CD4-positive, alpha-beta T cell treated with Interleukin-6 for 4 hours (primary cell): ENCODE results near the gene PHLPP1.

ENCODE experiments used
- DNase-seq: peaks from one replicate; pipeline ENCODE4 v3.0.0-alpha.2; 2020; ENCODE audit warnings: mixed read lengths

The PHLPP1 gene

GRCh38 chr18:62812242-62812641 lies 96.9 kb downstream of the PHLPP1 start:
- DNase-seq = no peak

GRCh38 chr18:62812876-62813275 lies 97.5 kb downstream of the PHLPP1 start:
- DNase-seq = no peak

DNA sequence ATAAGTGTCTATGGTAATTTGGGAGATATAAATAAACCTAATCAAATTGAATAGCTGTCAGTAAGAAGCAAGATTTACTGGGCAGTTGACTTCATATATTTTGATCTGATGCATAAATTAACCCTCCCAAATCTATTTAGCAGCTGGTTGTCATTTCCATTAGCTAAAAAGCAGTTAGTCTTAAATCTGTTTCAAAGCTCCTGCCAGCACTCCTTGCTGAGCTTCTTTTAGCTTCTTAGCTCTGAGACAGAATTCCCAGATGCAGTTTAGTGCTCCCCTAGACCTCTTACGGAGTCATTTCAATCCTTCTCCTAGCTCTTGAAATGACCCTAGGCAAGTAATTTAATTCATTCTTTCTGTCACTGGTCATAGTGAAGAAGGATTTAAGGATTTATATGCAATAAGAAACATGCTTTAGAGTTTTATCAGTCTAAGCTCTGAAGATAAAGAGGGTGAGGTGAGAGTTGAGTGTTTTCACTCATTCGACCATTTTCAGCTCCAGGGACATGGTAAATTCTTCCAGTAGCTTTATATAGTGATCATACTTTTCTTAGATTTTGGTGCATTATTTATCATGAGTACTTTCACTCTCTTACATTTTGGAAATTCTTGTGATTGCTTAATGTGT lies 98.9 kb downstream of the PHLPP1 start:
- no peak for DNase-seq

DNA sequence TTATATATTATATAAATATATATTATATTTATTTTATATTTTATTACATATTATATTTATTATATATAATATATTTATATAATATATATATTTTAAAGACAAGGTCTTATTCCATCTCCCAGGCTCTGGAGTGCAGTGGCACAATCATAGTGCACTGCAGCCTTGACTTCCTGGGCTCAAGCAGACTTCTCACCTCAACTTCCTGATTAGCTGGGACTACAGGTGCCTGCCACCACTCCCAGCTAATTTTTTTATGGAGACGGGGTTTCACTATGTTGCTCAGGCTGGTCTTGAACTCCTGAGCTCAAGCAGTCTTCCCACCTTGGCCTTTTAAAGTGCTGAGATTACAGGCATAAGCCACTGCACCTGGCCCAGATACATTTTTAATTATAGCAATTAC lies 110.0 kb downstream of the PHLPP1 start:
- no peak for DNase-seq

DNA sequence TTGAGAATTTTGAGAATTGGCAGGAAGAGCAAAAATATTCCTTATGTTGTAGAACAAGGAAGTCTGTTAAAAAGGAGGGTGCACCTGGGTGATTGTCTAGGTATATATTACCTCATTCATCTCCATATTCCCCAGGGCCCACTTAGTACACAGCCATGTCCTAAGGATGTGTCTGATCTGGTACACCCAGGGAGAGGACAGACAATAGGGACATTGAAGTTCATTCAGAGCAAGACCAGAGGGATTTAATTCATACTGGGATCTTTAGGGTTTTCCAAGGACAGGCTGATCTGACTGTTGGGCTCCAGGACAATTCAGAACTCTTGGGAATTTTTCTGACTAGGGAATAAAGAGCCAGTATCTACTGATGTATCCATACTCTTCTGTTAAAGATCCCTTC lies 112.1 kb downstream of the PHLPP1 start:
- DNase-seq = no peak

GRCh38 chr18:62828091-62828640 lies 112.8 kb downstream of the PHLPP1 start:
- no peak for DNase-seq

DNA sequence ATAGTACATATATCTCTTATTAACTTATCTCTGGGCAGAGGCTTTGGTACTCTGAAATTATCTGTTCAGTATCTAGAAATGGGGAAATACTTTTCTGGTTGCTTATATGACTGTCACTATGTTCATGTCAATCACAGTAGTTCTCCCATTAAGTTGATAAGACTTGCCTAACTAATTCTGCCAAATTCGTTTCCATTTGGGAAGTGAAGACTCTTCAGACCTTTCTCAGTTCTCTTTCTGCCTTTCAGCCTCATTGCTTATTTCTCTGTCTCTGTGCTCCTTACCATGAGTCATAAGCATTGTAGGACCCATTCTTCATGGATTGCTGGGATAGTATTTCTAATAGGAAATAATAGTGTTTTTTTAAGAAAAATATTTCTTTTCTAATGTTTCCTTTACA lies 113.5 kb downstream of the PHLPP1 start:
- DNase-seq = no peak

DNA sequence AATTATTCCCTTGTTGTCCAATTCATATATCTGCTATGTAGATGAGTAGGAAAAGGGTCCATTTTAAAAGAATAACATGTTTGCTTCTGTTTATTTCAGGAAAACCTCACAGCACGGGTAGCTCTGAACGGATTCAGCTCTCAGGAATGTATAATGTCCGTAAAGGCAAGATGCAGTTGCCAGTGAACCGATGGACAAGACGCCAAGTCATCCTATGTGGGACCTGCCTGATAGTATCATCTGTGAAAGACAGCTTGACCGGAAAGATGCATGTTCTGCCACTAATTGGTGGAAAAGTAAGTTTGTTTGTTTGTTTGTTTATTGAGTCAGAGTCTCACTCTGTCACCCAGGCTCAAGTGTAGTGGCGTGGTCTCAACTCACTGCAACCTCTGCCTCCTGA lies 114.6 kb downstream of the PHLPP1 start:
- DNase-seq = no peak

DNA sequence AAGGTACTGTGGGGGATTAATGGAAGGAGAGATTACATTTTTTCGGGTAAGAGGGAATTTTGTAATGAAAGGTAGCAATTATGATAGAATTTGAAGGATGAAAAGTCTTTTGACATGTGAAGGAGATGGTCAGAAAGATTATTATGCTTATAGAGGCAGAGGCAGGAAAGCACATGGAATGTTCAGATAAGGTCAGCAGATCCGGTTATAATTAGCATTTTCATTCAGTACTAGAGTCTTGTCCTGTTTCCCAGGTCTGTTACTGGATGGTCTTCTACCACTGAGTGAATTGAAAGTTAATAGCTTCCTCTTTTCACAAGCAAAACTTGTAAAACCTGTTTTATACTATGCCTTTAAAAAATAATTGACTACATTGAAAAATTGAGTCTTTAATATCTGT lies 116.9 kb downstream of the PHLPP1 start:
- no peak for DNase-seq

DNA sequence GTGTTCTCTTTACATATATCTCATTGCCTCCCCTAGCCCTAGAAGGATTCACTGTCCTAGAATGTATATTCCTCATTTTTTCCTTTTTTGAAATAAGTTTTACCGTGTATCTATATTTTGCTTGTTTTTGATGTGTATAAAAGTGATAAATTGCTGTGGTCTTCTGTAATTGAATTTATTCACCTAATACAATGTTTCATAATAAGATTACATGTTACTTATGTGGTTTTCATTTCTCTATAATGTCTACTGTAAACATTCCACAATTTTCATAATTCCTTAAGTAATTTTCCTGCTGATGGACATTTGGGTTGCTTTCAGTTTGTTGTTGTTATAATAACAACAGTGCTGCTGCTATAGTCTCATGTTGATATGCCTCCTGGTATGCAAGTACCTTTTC lies 118.2 kb downstream of the PHLPP1 start:
- DNase-seq = no peak

GRCh38 chr18:62834715-62835114 lies 119.4 kb downstream of the PHLPP1 start:
- DNase-seq = no peak

GRCh38 chr18:62837011-62837410 lies 121.7 kb downstream of the PHLPP1 start:
- no peak for DNase-seq

DNA sequence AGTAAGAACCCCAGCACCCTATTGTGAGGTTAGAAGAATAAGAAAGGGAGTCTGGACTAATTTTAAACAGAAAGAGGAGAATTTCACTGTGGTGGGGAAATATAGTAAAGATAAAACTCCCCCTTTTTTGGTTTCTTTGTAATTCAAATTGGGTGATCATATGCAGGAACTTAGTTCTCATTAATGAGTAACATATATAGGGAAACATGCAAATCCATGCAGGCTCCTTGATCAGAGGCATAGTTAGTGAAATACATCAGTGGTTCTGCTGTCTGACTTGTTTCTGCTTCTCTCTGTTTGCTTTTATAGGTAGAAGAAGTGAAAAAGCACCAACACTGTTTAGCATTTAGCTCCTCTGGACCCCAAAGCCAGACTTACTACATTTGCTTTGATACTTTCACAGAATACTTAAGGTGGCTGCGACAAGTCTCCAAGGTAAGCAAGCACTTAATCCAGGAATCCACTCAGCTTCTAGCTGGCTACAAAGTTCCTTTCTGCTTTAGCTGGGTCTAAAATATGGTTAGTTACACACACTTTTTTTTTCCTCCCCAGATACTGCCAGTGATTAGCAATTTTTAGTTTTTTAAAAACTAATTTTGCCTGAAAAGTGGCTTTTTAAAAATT lies 123.2 kb downstream of the PHLPP1 start:
- no peak for DNase-seq

GRCh38 chr18:62839874-62840713 lies 124.8 kb downstream of the PHLPP1 start:
- DNase-seq = no peak

DNA sequence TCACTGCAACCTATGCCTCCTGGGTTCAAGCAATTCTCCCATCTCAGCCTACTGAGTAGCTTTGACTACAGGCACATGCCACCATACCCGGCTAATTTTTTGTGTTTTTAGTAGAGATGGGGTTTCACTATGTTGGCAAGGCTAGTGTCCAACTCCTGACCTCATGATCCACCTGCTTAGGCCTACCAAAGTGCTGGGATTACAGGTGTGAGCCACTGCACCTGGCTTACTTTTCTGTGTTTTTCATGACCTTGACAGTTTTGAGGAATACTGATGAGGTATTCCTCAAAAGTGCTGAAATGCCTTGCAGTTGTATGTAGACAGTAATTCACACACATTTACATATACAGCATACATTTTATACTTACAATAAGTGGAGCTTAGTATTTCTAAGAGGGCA lies 126.1 kb downstream of the PHLPP1 start:
- no peak for DNase-seq

DNA sequence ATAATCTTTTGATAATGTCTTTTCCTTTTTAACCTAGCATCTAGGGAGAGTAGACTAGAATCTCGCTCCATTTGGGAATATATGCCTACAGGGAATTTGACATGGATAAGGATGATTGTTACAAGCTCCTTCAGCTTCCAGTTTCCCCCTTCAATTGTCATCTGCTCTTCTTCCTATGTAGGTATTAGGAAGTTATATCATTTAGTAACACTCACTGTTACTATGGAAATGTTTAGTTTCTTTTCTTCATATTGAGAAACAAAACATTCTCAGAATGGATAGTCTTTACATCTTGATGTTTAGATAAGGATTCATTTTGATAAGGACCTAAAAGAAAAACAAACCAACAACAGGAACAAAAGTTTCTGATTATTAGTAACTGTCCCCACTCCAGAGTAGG lies 127.6 kb downstream of the PHLPP1 start:
- no peak for DNase-seq

DNA sequence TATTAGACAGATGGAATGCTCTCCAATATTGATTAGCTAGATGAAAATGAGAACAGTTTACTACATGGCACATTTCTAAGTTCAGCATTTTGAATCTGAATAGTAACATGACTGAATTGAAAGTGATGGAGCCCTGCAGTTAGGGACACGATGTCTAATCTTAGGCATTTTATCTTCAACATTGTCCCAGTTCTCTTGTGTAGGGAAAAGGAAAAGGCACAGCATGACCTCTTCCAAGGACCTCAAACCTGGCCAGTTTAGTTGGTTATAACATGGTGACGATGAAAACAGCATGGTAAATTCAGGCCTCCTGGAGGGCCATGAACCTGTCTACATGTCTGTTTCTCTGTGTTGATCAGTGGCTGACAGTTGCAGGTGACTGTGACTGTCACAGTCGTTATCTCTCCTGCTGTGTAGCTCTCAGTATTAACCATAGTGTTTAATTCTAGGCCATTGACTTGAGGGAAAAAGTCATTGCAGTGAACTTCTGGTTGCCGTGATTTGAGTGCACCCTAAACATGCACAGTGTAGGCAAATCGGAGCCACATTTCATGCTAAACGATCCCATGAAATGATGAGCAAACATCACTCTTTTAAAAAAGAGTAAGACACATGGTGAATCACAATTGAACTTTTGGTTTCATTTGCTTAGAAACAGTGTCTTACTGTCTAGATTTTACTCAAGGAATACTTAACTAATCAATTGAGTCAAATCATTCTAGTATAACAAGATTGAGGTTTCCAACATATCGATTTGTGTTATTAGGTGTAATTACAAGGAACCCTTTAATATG lies 129.7 kb downstream of the PHLPP1 start:
- DNase-seq = no peak

DNA sequence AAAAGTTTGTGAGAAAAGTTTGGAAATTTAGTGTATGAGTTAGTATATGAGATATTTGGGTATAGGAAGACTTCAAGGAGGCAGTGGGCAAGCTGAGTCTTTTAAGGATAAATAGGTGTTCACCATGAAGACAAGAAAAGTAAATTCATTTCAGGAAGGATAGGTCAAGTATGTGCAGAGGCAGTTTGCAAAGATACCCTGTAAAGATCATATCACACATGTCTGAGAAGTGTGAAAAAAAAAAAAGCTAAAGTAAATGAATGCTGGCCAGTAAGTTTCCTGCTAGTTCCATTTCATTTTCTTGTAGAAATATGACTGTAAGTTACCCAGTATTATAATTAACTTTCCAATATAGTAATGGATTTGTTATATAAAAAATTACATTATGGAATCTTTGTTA lies 131.0 kb downstream of the PHLPP1 start:
- no peak for DNase-seq

DNA sequence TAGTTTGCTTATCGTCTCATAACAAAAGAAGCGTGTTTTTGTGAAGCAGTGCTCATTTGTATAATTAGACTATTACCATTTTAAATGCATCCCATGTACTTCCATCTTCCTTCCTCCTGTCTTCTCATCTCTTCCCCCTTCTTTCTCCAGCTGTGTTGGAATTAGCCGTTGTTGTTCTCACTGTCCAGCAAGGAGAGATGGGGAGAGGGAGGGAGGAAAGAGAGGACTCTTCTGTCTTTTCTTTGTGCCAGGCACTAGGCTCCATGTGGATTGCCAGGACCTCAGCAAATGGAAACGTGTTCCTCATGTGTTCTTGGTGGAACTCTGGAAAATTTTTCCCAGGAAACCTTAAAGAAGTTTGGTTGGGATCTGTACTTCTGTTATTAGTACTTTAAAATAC lies 131.7 kb downstream of the PHLPP1 start:
- no peak for DNase-seq

DNA sequence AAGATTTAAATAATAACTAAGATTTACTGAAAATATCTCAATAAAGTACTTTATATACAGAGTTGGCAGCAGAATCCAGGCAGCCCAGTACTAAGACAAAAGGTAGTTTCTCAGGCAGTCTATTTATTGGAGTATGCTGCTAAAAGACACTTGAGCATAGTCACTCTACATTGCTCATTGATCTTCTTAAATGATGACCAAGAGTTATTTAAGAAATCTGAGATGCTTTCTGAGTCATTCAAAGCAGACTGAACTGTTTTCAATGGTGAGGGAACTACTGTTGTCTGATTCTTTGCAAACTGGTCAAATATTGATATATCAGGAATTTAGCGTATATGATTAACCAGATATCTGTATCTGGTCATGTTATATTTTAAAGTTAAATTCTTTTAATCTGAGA lies 133.6 kb downstream of the PHLPP1 start:
- DNase-seq = no peak

DNA sequence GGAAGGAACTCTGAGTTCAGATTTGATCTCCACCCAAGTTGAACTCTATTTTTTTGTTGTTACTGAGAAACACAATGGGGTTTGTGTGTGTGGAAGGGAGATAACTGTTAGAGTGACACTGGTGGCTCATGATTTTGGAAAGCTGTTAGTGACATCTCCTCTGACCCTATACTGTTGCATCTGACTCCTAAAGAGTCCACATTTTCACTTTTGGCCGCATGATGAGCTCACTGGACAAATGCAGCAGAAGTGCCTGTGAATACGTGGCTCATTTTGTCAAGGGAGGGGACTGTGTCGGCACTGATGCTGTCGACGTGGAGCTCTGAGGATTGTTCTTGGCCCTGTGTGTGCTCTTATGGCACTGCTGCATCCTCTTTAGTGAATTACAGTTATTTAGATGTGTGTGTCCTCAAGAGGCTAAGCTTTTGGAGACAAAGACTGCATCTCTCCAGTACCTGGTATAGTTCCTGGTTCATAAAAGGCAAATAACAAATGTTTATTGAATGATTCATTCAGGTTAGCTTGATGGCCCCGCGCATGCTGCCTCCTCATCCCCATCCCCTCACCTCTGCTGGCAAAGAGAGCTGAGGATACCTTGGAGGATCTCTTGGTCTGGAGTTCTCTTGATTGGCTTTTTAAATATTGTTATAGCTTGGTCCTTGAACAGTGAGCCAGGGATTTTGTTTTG lies 135.4 kb downstream of the PHLPP1 start:
- no peak for DNase-seq

DNA sequence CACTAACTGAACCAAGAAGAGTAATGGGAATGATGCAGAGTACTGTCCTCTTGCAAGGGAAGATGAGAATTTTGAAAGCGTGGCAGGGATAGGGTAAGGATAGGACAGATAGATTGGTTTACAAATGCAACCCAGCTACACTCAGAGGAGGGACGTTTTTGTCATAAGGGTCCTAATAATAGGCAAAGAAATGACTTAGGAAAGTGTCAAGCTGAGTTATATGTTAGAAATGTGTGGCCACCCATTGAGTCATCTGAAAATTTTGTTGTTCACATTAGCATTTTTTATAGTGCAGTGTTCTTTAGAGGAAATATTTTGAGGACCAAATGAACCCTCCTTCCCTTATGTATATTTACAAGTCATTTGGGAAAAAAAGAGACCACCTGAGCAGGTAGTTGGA lies 137.5 kb downstream of the PHLPP1 start:
- no peak for DNase-seq
